NCI-H510A (cell line): ENCODE measurements around the gene PPFIA4.

ENCODE experiments used
- DNase-seq: peaks from one replicate; lab custom pipeline; 2025; lab: John Stamatoyannopoulos, UW

The PPFIA4 gene

GRCh38 chr1:203057911-203058675 lies 31.8 kb downstream of the PPFIA4 start:
- no peak for DNase-seq

GRCh38 chr1:203058676-203058935 lies 32.3 kb downstream of the PPFIA4 start:
- DNase-seq = no peak

- no peak for DNase-seq
Measured at GRCh38 chr1:203059485-203059884, 33.2 kb downstream of the PPFIA4 start.

GRCh38 chr1:203060115-203060514 lies 33.8 kb downstream of the PPFIA4 start:
- no peak for DNase-seq

GRCh38 chr1:203063287-203063686 lies 37.0 kb downstream of the PPFIA4 start:
- no peak for DNase-seq

GRCh38 chr1:203065191-203065590 lies 38.9 kb downstream of the PPFIA4 start:
- no peak for DNase-seq

GRCh38 chr1:203065986-203066385 lies 39.7 kb downstream of the PPFIA4 start:
- DNase-seq = no peak

GRCh38 chr1:203066965-203067364 lies 40.7 kb downstream of the PPFIA4 start:
- DNase-seq = no peak

- no peak for DNase-seq
Measured at GRCh38 chr1:203069030-203069747, 42.9 kb downstream of the PPFIA4 start.

GRCh38 chr1:203072002-203072602 lies 45.8 kb downstream of the PPFIA4 start:
- no peak for DNase-seq

GRCh38 chr1:203072911-203073310 lies 46.6 kb downstream of the PPFIA4 start:
- no peak for DNase-seq

- DNase-seq = no peak
Measured at GRCh38 chr1:203073469-203073868, 47.2 kb downstream of the PPFIA4 start.

GRCh38 chr1:203074610-203075009 lies 48.3 kb downstream of the PPFIA4 start:
- no peak for DNase-seq

- no peak for DNase-seq
Measured at GRCh38 chr1:203075236-203076030, 49.1 kb downstream of the PPFIA4 start.

GRCh38 chr1:203076031-203076511 lies 49.8 kb downstream of the PPFIA4 start:
- DNase-seq = no peak

GRCh38 chr1:203077367-203077766 lies 51.1 kb downstream of the PPFIA4 start:
- no peak for DNase-seq

- DNase-seq = no peak
Measured at GRCh38 chr1:203077956-203078355, 51.7 kb downstream of the PPFIA4 start.

- DNase-seq = no peak
Measured at GRCh38 chr1:203078478-203078877, 52.2 kb downstream of the PPFIA4 start.

GRCh38 chr1:203080456-203080855 lies 54.2 kb downstream of the PPFIA4 start:
- DNase-seq = no peak

- no peak for DNase-seq
Measured at GRCh38 chr1:203081465-203082230, 55.4 kb downstream of the PPFIA4 start.

GRCh38 chr1:203082231-203082505 lies 55.9 kb downstream of the PPFIA4 start:
- DNase-seq = no peak
